ENCODE results near the gene RTF2.
"Not testable (repeated sequence)": the region's sequence is repeated elsewhere in the genome, so short reads cannot be mapped to it uniquely, and the experiment has no call there.

RTF2 gene

DNA sequence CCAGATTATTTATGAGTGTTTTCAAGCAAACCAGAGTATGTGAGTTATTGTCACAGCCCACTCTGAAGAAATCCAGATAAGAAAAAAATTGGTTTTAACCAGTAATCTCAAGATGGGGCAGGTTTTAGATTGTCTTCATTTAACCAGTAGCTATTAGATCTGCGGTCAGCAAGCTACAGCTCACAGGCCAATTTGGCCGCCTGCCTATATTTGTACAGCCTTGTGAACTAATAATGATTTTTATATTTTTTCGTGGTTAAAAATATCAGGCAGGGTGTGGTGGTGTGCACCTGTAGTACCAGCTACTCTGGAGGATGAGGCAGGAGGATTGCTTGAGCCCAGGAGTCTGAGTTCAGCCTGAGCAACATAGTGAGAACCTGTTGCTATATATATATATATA, 69.6 kb downstream of the RTF2 start:
- DNase-seq (ENCODE audit: low read depth in 3 of 3, low spot score in 1 of 3), result no peak

DNA sequence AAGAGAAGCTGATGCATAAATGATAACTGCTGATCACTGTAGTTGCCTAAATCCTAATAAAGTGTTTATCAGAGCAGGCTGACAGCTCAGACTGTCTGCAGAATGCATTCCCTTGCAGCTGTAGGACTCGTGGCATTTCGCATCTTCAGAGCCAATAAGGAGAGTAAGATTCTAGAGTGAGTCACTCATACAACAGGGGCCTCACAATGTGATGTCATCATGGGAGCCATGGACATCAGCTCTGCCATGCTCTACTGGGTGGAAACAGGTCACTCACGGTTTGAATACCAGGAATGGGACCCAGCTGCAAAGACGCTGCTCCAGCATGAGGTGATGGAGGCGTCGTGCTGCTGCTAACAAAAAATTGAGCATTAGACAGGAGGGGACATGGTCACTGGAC, 72.0 kb downstream of the RTF2 start:
- DNase-seq (ENCODE audit: low read depth in 3 of 3, low spot score in 1 of 3), result no peak

GRCh38 chr20:56542489-56543030, 74.1 kb downstream of the RTF2 start:
- no peak for DNase-seq (ENCODE audit: low read depth in 3 of 3, low spot score in 1 of 3)

GRCh38 chr20:56551571-56551970, 83.1 kb downstream of the RTF2 start:
- no peak for DNase-seq (ENCODE audit: low read depth in 3 of 3, low spot score in 1 of 3)

- no peak for DNase-seq (ENCODE audit: low read depth in 3 of 3, low spot score in 1 of 3)
Observed at GRCh38 chr20:56552911-56553629, 84.6 kb downstream of the RTF2 start.

GRCh38 chr20:56554869-56555268, 86.4 kb downstream of the RTF2 start:
- DNase-seq (ENCODE audit: low read depth in 3 of 3, low spot score in 1 of 3), result no peak

DNA sequence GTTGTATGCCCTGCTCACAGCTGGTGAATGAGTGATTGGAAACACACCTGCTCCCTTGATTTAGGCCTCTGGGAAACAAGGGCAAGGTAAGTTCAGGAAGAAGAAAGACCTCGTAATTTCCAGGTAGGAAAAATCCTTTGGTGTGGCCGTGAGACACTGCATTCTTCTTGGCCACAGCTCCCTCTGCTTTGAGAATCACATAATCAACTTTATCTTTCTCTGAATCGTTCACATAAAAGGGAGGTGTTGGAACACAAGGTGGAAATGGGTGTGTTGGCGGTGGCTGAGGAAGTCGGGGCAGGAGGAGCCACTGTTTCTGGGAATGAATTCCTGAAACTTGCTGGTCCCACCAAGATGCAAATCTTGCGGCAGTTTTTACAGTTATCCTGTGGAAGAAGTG, 90.5 kb downstream of the RTF2 start:
- DNase-seq (ENCODE audit: low read depth in 3 of 3, low spot score in 1 of 3), result no peak

DNA sequence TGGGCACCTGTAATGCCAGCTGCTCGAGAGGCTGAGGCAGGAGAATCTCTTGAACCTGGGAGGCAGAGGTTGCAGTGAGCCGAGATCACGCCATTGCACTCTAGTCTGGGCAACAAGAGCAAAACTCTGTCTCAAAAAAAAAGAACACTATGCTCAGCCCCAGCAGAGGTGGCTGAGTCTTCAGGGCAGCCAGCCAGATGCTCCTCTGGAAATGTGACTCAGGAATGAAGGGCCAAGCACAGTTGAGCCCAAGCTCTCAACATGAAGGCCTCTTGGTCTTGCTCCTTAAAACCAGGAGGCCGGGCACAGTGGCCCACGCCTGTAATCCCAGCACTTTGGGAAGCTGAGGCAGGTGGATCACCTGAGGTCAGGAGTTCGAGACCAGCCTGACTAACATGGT, 96.1 kb downstream of the RTF2 start:
- DNase-seq (ENCODE audit: low read depth in 3 of 3, low spot score in 1 of 3), result not testable (repeated sequence)

DNA sequence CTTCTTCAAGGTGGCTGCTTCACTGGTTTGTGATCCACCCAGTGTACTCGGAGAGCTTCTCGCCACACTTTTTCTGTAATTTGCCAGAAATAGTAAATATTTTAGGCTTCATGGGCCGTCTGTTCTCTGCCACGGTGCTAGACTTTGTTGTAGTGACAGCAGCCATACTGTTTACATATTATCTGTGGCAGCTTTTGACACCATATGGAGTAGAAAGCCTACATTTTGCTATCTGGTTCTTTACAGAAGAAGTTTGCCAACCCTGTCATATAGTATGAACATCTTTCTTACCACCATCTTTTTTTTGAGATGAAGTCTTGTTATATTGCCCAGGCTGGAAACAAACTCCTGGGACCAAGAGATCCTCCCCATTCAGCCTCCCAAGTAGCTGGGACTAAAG, 97.1 kb downstream of the RTF2 start:
- no peak for DNase-seq (ENCODE audit: low read depth in 3 of 3, low spot score in 1 of 3)

- DNase-seq (ENCODE audit: low read depth in 3 of 3, low spot score in 1 of 3), result no peak
Observed at GRCh38 chr20:56566621-56567020, 98.2 kb downstream of the RTF2 start.
